Measurements from ENCODE around the gene NTSR1. TPM values are rescaled to one million over a fixed set of nuclear protein-coding genes. Genes with fewer than 3 reads are reported as not detected.

Gene NTSR1
- total and polyA plus RNA-seq, 5 donors = 0.06 TPM; not detected in 4

GRCh38 chr20:62736026-62736406, 27.4 kb downstream of the NTSR1 start:
- Histone ChIP-seq H3K27me3 (ENCODE audit: control insufficient read depth, insufficient read depth) (no peaks in the 10 kb centered on the region), H3K27ac (ENCODE audit: low read length) (no peak overlapping the region), H3K4me1 (ENCODE audit: control insufficient read depth, insufficient read depth, low read length) (no peaks in the 10 kb centered on the region), H3K9me3 (ENCODE audit: control insufficient read depth, low read length) (no peaks in the 10 kb centered on the region), H3K4me3 (ENCODE audit: low read length) (no peak overlapping the region)
- ATAC-seq (no peak), DNase-seq (peak in 1 of 3 donors; percentile 20)
- intact Hi-C loops (cut with DNase I) = no loop called here
- WGBS = 92% methylated on average over 8 of the region's 8 CpGs

- WGBS = 77% methylated on average over 14 of the region's 14 CpGs
- peak in 1 of 3 donors; percentile 36 for DNase-seq
These were observed 27.9 kb downstream of the NTSR1 start for GRCh38 chr20:62736407-62737071.

GRCh38 chr20:62737271-62737811, 28.7 kb downstream of the NTSR1 start:
- intact Hi-C loops (cut with DNase I) = no loop called here
- no peak overlapping the region for H3K27ac ChIP-seq (ENCODE audit: low read length)
- no peaks in the 10 kb centered on the region for H3K27me3 ChIP-seq (ENCODE audit: control insufficient read depth, insufficient read depth)
- no peak overlapping the region for H3K4me3 ChIP-seq (ENCODE audit: low read length)
- H3K4me1 ChIP-seq (ENCODE audit: control insufficient read depth, insufficient read depth, low read length) = no peaks in the 10 kb centered on the region
- ATAC-seq (no peak), DNase-seq (peak in 2 of 3 donors; percentile 40 to 51)
- H3K9me3 ChIP-seq (ENCODE audit: control insufficient read depth, low read length) = no peaks in the 10 kb centered on the region
- 80% methylated on average over 20 of the region's 20 CpGs for WGBS

More at GRCh38 chr20:62736407-62737071, 27.9 kb downstream of the NTSR1 start:
- ATAC-seq = no peak
- H3K4me1 ChIP-seq (ENCODE audit: control insufficient read depth, insufficient read depth, low read length) = no peaks in the 10 kb centered on the region
- no peak overlapping the region for H3K27ac ChIP-seq (ENCODE audit: low read length)
- no peaks in the 10 kb centered on the region for H3K27me3 ChIP-seq (ENCODE audit: control insufficient read depth, insufficient read depth)
- no peak overlapping the region for H3K4me3 ChIP-seq (ENCODE audit: low read length)
- H3K9me3 ChIP-seq (ENCODE audit: control insufficient read depth, low read length) = no peaks in the 10 kb centered on the region
- intact Hi-C loops (cut with DNase I) = no loop called here

- DNase-seq = peak in 1 of 3 donors; percentile 36
- no peak for ATAC-seq
- no peaks in the 10 kb centered on the region for H3K27me3 ChIP-seq (ENCODE audit: control insufficient read depth, insufficient read depth)
- H3K9me3 ChIP-seq (ENCODE audit: control insufficient read depth, low read length) = no peaks in the 10 kb centered on the region
- H3K27ac ChIP-seq (ENCODE audit: low read length) = no peak overlapping the region
- H3K4me3 ChIP-seq (ENCODE audit: low read length) = no peak overlapping the region
- WGBS = 81% methylated on average over 29 of the region's 29 CpGs
- no peaks in the 10 kb centered on the region for H3K4me1 ChIP-seq (ENCODE audit: control insufficient read depth, insufficient read depth, low read length)
- intact Hi-C loops (cut with DNase I) = no loop called here
These were observed 29.6 kb downstream of the NTSR1 start for GRCh38 chr20:62738025-62738881.

- intact Hi-C loops (cut with DNase I) = no loop called here
- DNase-seq = peak in 2 of 3 donors; percentile 28 to 36
- 88% methylated on average over 12 of the region's 12 CpGs for WGBS
- no peak for ATAC-seq
- no peak overlapping the region for H3K4me3 ChIP-seq (ENCODE audit: low read length)
- H3K4me1 ChIP-seq (ENCODE audit: control insufficient read depth, insufficient read depth, low read length) = no peaks in the 10 kb centered on the region
- no peak overlapping the region for H3K27ac ChIP-seq (ENCODE audit: low read length)
- no peaks in the 10 kb centered on the region for H3K9me3 ChIP-seq (ENCODE audit: control insufficient read depth, low read length)
- H3K27me3 ChIP-seq (ENCODE audit: control insufficient read depth, insufficient read depth) = no peaks in the 10 kb centered on the region
These were observed 30.4 kb downstream of the NTSR1 start for GRCh38 chr20:62739067-62739466.

GRCh38 chr20:62739581-62740285, 31.1 kb downstream of the NTSR1 start:
- ATAC-seq (peak in 1 of 2 donors; percentile 32), DNase-seq (peak in 2 of 3 donors; percentile 61 to 67)
- Histone ChIP-seq H3K9me3 (ENCODE audit: control insufficient read depth, low read length) (no peaks in the 10 kb centered on the region), H3K4me3 (ENCODE audit: low read length) (no peak overlapping the region), H3K27ac (ENCODE audit: low read length) (no peak overlapping the region), H3K4me1 (ENCODE audit: control insufficient read depth, insufficient read depth, low read length) (no peaks in the 10 kb centered on the region), H3K27me3 (ENCODE audit: control insufficient read depth, insufficient read depth) (no peaks in the 10 kb centered on the region)
- WGBS = 49% methylated on average over 32 of the region's 32 CpGs
- intact Hi-C loops (cut with DNase I) = no loop called here

GRCh38 chr20:62740286-62741141, 31.9 kb downstream of the NTSR1 start:
- no peaks in the 10 kb centered on the region for H3K27me3 ChIP-seq (ENCODE audit: control insufficient read depth, insufficient read depth)
- 57% methylated on average over 28 of the region's 28 CpGs for WGBS
- no peak overlapping the region for H3K27ac ChIP-seq (ENCODE audit: low read length)
- H3K9me3 ChIP-seq (ENCODE audit: control insufficient read depth, low read length) = no peaks in the 10 kb centered on the region
- no peak overlapping the region for H3K4me3 ChIP-seq (ENCODE audit: low read length)
- ATAC-seq = peak; percentile 12 to 63
- intact Hi-C loops (cut with DNase I) = no loop called here
- H3K4me1 ChIP-seq (ENCODE audit: control insufficient read depth, insufficient read depth, low read length) = no peaks in the 10 kb centered on the region
- peak in 2 of 3 donors; percentile 38 to 55 for DNase-seq

GRCh38 chr20:62741191-62741691, 32.6 kb downstream of the NTSR1 start:
- intact Hi-C loops (cut with DNase I) = no loop called here
- no peaks in the 10 kb centered on the region for H3K27me3 ChIP-seq (ENCODE audit: control insufficient read depth, insufficient read depth)
- peak in 1 of 3 donors; percentile 14 for DNase-seq

GRCh38 chr20:62741701-62742491, 33.3 kb downstream of the NTSR1 start:
- H3K27me3 ChIP-seq (ENCODE audit: control insufficient read depth, insufficient read depth) = no peaks in the 10 kb centered on the region
- 86% methylated on average over 18 of the region's 18 CpGs for WGBS
- intact Hi-C loops (cut with DNase I) = no loop called here
- H3K27ac ChIP-seq (ENCODE audit: low read length) = no peak overlapping the region
- H3K4me1 ChIP-seq (ENCODE audit: control insufficient read depth, insufficient read depth, low read length) = no peaks in the 10 kb centered on the region
- no peak overlapping the region for H3K4me3 ChIP-seq (ENCODE audit: low read length)
- ATAC-seq (no peak), DNase-seq (peak in 1 of 3 donors; percentile 29)
- H3K9me3 ChIP-seq (ENCODE audit: control insufficient read depth, low read length) = no peaks in the 10 kb centered on the region

More at GRCh38 chr20:62741191-62741691, 32.6 kb downstream of the NTSR1 start:
- Histone ChIP-seq H3K27ac (ENCODE audit: low read length) (no peak overlapping the region), H3K4me1 (ENCODE audit: control insufficient read depth, insufficient read depth, low read length) (no peaks in the 10 kb centered on the region), H3K4me3 (ENCODE audit: low read length) (no peak overlapping the region), H3K9me3 (ENCODE audit: control insufficient read depth, low read length) (no peaks in the 10 kb centered on the region)
- 48% methylated on average over 9 of the region's 9 CpGs for WGBS
- ATAC-seq = no peak

Data from right cardiac atrium (tissue), 5 donors.